IMR-90 (cell line): ENCODE measurements around the gene DCAF6. TPM values are rescaled to one million over a fixed set of nuclear protein-coding genes. Genes with fewer than 3 reads are reported as not detected.

ENCODE experiments used
- BHLHE40 ChIP-seq: fragments of 150-350 bp; IDR thresholded peaks from 2 replicates; pipeline ENCODE4 v1.6.1; 2016; ENCODE audit warnings: mild to moderate bottlenecking, low read depth, low read length
- MAZ ChIP-seq: IDR thresholded peaks from 2 replicates; pipeline ENCODE4 v1.6.1; 2012; ENCODE audit warnings: low read depth, mild to moderate bottlenecking, low read length, improper control_type of control experiment, moderate library complexity, borderline replicate concordance
- polyA plus RNA-seq, 3 experiments: library from polyadenylated mRNA; depleted of rRNA; stranded (reverse); fragments of >200 nt; gene quantifications; 2 replicates each; pipeline ENCODE4 v1.2.3, GENCODE V29; 2012; ENCODE audit warnings: low replicate concordance in 1 of 3
- total RNA-seq: library from RNA; depleted of rRNA; stranded (reverse); fragments of >200 nt; gene quantifications from 2 replicates; pipeline ENCODE4 v1.2.3, GENCODE V29; 2012

Gene DCAF6
- total and polyA plus RNA-seq, 2 of the 4 experiments (the other 2 are of a cell fraction): 60.4 to 88.7 TPM

GRCh38 chr1:167934426-167935215 lies 1.9 kb upstream of the DCAF6 start (continued):
- TF ChIP-seq BHLHE40: no peak
- no peak for TF ChIP-seq MAZ
